Inflammatory macrophage (primary cell): ENCODE data around the gene ULBP1.
A peak's percentile ranks its signal among the peaks of the same experiment; 100 is the strongest.
"Not testable (repeated sequence)": the region's sequence is repeated elsewhere in the genome, so short reads cannot be mapped to it uniquely, and the experiment has no call there.

Source experiments
- DNase-seq, 2 donors: peaks; one replicate each; pipeline ENCODE4 v3.0.0-alpha.2; 2020 to 2022

The ULBP1 gene

DNA sequence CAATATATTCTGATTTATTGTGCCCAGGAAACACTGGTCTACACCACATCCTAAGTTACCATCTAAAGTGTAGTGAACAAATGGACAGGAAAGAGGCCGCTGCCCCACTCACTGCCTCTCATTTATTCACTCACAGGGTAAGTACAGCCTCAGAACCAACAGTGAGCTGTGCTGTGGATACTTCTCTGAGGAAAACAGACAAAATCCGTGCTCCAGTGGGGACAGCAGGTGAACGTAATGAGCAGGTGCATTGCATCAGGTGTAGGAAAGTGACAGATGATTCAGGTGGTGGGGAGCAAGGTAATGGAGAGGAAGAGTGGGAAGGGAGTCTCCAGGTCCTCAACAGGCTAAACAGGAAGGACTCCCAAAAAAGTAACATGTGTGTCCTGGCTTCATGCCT lies 30.3 kb upstream of the ULBP1 start:
- no peak for DNase-seq

DNA sequence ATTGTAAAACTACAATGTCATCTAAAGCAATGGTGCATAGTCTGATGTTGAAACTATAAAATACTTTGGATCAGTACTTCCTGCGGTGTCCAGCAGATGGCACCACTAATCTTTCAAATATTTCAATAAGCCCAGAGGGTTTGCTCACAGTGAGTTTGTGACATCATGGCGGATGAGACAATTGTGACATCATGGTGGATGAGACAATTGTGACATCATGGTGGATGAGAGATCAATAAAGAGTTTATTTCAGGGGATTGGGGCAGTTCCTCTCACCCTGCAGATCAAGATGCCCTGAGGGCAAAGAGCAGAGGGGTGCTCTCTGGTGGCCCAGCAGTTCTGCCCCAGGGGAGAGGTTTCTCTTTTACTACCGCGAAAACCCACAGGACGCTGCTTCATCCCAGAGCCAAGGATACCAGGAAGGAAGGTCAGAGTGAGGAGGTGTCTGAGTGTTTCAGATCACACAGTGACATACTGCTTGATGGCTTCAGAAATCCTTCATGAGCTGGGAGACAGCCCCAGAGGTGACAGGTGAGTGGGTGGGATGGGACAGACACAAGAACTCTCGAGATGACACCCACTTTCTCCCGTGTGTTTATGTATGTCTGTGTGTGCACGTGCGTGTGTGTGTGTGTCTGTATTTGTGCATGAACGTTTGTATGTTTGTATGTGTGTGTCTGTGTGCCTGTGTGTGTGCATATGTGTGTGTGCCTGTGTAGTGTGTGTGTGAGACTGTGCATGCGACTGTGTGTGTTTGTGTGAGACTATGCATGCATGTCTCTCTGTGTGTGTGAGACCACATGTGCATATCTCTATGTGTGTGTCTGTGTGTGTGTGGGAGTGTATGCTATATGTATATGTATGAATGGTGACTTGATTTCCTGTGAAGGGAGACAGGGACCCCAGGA lies 29.2 kb upstream of the ULBP1 start:
- DNase-seq: peak; percentile 76 to 88

- no peak for DNase-seq
Measured at GRCh38 chr6:149935246-149935645, 28.5 kb upstream of the ULBP1 start.

DNA sequence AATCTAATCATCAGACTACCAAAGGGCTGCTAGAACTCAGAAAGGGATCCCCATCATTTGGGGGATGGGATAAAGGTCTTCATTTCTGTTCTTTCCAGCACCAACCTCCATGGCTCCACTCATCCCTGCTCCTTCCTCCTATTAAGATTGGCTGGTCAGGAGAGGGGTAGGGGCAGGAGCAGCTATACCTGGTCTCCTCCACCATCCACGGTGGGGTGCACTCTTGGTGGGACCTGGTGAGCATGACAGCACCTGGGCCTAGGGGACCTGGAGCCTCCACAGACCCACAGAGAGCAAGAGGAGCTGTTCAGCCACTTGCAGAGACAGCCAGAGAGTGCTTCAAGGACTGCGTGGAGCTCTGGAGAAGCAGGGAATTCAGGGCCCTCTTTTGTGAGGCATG lies 28.1 kb upstream of the ULBP1 start:
- DNase-seq: no peak

DNA sequence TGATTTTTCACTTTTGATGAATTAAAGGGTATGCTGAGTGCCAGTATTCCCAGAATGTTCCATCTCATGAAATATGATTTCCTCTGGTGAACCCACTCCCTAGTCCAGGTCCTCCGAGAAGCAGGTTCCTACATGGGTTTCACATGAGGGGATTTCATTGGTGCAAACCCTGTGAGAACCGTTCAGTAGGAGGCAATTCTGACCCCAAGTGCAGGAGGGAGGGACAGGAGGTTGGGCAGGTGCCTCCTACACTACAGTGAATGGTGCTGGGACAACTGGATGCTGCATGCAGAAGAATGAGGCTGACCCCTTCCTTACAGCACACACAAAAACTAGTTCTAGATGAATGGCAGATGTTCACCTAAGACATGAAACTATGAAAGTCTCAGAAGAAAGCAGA lies 27.0 kb upstream of the ULBP1 start:
- no peak for DNase-seq

DNA sequence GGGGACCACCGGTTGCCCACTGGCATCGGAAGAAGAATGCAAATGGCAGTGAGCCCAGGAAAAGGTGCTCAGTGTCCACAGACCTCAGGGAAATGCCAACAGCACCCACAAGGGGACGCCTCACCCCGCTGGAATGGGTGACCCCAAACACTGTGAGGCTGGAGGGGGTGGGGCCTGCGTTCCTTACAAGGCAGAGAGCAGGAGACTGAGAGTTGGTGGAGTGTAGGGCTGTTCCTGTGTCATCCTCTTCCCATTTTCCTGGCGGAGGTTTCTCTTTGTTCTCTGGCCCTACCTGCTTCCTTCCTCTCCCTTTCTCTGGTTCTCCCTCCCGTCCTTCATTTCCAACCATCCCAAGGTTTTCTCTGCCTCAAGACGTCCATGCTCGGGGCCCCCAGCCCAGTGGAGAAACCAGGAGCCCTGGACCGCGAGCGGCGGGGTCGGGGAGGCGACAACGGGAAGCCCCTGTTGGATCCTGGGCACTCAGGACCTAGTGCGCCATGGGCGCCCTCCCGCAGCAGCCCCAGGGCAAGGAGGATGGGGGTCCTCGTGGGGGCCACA lies 25.7 kb upstream of the ULBP1 start:
- not testable (repeated sequence) for DNase-seq

- DNase-seq: peak in 1 of 2 donors; percentile 13
Measured at GRCh38 chr6:149938571-149939355, 25.0 kb upstream of the ULBP1 start.

- no peak for DNase-seq
Measured at GRCh38 chr6:149939356-149939648, 24.4 kb upstream of the ULBP1 start.

GRCh38 chr6:149939909-149940671 lies 23.7 kb upstream of the ULBP1 start:
- no peak for DNase-seq

DNA sequence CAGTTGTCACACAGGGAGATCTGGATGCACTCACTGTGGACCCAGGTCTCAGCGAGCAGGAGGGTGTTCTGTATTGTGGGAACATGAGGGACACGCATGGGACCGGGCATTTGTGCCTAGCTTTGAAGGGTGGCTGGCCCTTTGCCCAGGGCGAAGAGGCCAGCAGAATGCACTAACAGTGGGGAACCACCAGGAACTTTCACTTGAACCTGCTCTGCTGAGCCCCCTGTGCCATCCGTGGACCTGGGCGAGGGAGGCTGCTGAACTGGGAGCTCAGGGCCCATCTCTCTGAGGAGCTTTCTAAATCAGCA lies 23.1 kb upstream of the ULBP1 start:
- no peak for DNase-seq

DNA sequence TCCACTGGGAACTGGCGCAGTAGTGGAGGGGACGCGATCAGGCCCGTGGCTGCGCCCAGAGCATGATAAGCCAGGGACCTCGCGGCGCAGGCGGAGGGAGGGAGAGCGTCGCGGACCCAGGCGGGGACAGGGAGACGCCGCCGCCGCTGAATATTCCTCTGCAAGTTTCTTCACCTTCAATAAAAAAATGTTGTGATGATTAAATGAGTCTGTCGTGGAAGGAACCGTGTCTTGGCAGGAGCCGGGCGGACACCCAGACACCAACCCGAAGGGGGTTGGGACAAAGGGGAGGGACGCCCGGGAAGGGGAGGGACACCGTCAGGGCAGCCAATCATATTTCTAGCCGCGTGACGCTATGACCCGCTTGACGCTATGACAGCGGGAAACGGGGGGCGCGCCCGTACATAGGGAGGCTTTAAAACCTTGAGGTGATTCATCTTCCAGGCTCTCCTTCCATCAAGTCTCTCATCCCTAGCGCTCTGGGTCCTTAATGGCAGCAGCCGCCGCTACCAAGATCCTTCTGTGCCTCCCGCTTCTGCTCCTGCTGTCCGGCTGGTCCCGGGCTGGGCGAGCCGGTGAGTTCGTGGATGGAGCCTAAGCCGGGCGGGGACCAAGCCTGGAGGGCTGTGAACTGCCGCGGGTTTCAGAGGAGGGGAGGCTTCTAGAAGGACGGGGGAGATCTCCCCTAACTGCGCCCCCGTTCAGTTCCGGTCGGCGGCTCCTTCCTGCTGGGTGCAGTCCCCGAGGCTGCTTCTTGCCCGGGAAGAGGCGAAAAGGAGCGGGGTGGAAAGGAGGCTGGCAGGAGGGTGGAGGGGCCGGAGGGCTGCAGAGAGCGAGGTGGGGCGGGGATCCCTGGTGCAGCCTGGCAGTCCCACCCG lies 21.9 kb upstream of the ULBP1 start, which contains the start of gene ULBP2:
TSS of gene ULBP2 (plus strand) at position 432 of the 878 bp plus-strand sequence. CDS start at position 491, 59 bp downstream.
- DNase-seq: peak; percentile 84 to 86

- no peak for DNase-seq
Measured at GRCh38 chr6:149942461-149942829, 21.3 kb upstream of the ULBP1 start.

DNA sequence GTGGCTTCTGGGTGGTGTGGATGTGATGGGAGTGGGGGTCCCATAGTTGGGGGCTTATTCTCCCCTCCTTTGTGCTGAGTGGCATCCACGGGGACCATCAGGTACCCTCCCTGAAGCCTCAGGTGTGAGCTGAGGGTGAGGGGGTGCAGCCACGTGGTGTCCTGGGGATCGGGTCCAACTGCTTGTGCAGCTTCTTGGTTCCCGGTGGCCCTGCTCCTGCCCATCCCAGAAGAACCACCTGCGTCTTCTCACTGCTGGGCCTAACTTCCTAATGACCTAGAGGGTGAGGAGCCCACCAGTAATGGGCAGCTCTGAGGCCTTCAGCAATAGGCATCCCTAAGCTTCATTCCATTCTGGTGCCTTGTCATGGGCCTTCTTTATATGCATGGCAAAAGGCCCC lies 20.4 kb upstream of the ULBP1 start:
- DNase-seq: not testable (repeated sequence)

- DNase-seq: not testable (repeated sequence)
Measured at GRCh38 chr6:149945276-149945675, 18.5 kb upstream of the ULBP1 start.

- not testable (repeated sequence) for DNase-seq
Measured at GRCh38 chr6:149946631-149947030, 17.1 kb upstream of the ULBP1 start.

GRCh38 chr6:149947533-149947932 lies 16.2 kb upstream of the ULBP1 start:
- not testable (repeated sequence) for DNase-seq

DNA sequence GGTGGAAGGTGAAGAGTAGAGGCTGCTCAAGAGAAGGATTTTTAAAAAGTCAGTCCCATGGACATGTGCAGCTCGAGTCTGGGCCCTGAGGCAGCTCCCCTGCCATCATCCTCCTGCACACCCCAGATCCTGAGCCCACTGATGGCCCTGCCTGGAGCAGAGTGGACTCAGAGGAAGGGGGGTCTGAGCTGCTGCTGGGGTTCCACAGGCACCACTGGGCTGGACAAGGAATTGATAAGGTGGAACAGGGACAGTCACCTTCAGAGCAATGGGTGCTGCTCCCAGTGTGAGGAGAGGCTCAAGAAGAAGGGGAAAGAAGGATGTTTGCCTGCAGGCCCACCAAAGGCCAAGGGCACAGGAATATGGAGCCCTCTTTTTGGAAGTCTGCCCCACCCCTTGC lies 15.7 kb upstream of the ULBP1 start:
- DNase-seq: no peak

- DNase-seq: no peak
Measured at GRCh38 chr6:149948616-149949015, 15.1 kb upstream of the ULBP1 start.

GRCh38 chr6:149950423-149950822 lies 13.3 kb upstream of the ULBP1 start:
- DNase-seq: no peak

DNA sequence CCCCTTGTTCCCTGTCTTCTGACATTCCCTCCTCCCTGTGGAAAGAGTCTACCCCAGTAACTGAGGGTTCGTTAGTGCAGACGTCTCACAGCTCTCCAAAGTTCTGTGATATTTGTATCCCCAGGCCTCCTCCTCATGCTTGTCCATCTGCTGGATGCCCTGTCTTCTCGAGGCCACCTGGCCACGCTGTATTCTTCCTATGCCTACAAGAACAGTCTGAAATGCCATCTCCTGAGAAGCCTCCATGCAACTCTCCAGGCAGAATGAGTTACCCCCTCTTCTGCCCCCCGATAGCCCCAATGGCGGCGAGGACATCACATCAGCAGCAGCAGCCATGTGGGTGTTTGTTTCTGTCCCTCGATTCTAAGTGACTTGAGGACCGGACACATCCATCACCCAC lies 12.6 kb upstream of the ULBP1 start:
- DNase-seq: no peak

DNA sequence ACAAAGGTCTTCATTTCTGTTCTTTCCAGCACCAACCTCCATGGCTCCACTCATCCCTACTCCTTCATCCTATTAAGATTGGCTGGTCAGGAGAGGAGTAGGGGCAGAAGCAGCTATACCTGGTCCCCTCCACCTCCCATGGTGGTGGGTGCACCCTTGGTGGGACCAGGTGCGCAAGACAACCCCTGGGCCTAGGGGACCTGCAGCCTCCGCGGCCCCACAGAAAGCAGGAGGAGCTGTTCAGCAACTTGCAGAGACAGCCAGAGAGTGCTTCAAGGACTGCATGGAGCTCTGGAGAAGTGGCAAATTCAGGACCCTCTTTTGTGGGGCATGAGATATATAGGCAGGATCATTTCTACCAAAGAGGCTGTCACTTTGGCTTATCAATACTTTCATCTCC lies 12.1 kb upstream of the ULBP1 start:
- DNase-seq: no peak

GRCh38 chr6:149953390-149953789 lies 10.4 kb upstream of the ULBP1 start:
- DNase-seq: not testable (repeated sequence)
